CD4-positive, alpha-beta T cell treated with Interleukin-4 for 4 hours (primary cell): Measurements from ENCODE around the gene ZNRF2.
"Not testable (repeated sequence)": the region's sequence is repeated elsewhere in the genome, so short reads cannot be mapped to it uniquely, and the experiment has no call there.

Source experiments
- DNase-seq: peaks from one replicate; pipeline ENCODE4 v3.0.0-alpha.2; 2020

Gene ZNRF2

DNA sequence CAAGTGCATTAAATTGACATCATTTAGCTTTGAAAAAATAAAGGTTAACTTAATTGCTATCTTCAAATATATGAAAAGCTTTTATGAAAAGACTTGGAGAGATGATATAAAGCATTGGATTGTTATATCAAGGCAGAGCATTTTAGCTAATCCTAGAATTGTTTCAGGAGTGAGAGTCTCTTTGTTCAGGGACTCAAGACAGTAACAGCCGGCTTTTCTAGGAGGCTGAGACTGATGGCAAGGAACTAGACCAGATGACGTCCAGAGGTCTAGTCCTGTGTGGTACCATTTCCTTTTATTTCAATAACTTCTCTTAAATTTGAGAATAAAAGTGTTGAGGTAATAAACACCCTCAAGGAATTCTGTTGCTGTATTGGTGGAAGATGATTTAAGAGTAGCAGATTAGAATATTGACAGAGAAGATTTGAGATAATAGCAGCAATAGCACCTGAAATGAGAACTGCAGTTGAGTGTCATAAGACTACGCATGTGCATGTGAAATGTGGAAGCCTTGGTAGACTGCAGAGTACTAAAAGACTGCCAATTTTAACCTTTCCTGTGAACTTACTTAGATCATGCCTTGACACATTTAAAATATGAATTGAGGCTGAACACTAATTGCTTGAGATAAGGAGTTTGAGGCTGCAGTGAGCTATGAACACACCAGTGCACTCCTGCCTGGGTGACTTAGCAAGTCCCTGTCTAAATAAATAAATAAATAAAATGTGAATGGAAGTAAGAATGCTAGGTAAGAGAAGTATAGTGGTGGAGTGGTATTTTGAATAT, 79.6 kb downstream of the ZNRF2 start:
- DNase-seq: no peak

DNA sequence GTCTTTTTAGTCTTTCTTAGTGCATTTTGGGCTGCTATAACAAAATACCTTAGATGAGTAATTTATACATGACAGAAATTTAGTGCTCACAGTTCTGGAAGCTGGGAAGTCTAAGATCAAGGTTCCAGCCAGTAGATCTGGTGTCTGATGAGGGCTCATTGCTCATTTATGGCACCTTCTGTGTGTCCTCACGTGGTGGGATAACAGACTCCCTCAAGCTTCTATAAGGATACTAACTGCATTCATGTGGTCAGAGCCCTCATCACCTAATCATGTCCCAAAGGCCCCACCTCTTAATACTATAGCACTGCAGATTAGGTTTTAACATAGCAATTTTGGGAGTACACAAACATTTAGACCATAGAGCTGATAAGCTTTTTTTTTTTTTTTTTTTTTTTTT, 80.4 kb downstream of the ZNRF2 start:
- DNase-seq: no peak

GRCh38 chr7:30365621-30366020, 81.2 kb downstream of the ZNRF2 start:
- DNase-seq: no peak

DNA sequence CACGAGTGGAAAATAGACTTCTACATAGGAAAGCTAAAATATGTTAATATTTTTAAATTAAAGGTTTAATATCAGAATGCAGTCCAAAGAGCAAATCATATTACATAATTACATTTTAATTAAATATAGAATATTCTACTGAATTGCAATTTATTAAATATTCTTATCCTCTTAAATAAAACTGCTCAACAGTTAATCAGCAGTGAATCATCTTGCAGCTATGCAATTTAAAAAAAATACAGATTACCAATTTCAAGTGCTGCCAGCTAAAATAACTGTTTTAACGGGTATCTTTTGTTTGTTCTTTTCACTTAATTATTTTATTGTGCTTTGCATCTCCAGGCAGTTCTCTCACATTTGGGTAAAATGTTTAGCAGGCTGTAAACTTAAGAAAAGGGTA, 82.2 kb downstream of the ZNRF2 start:
- no peak for DNase-seq

GRCh38 chr7:30367561-30367960, 83.2 kb downstream of the ZNRF2 start:
- no peak for DNase-seq

- no peak for DNase-seq
Measured at GRCh38 chr7:30369879-30370278, 85.5 kb downstream of the ZNRF2 start.

- no peak for DNase-seq
Measured at GRCh38 chr7:30371321-30371720, 86.9 kb downstream of the ZNRF2 start.

DNA sequence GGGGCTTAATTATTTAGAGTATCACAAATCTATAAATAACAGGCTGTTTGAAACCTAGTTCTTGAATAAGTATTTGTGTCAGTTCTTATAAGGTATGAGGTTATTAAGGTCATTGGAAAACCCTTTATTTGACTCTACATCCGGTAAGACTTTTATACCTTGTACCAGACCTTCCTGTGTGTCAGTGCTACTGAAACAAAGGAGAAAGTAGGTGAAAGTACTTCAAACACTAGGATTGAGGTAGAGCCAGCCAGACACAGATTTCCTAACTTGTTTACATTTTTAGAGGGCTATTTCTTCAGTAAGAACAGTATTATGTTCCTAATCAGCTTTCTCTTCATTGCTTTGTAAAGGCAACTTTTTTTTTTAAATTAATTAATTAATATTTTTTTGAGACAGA, 93.9 kb downstream of the ZNRF2 start:
- no peak for DNase-seq

DNA sequence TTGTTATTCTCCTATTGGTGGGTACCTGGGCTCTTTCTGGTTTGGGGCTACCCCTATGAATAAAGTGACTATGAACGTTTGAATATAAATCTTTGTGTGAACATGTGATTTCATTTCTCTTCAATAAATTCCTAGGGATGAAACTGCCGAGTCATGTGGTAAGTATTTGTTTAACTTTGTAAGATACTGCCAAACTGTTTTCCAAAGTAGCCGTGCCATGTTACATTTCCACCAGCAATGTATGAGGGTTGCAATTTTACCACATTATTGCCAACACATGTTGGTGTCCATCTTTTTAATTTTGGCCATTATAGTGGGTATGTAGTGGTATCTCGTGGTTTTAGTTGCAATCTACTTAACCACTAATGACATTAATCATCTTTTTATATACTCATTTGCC, 94.7 kb downstream of the ZNRF2 start:
- no peak for DNase-seq

DNA sequence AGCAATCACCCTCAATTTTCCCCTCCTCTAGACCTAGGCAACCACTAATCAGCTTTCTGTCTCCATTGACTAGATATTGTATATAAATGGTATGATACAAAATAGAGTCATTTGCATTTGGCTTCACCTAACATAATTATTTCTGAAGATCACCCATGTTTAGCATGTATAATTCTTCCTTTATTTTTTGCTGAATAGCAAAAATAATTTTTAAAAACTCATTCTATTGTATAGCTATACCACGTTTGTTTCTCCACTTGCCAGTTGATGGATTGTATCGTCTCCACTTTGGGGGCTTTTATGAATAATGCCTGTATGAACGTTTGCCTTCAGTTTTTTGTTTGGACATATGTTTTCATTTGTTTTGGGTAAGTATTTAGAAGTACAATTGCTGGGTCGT, 95.3 kb downstream of the ZNRF2 start:
- DNase-seq: no peak

DNA sequence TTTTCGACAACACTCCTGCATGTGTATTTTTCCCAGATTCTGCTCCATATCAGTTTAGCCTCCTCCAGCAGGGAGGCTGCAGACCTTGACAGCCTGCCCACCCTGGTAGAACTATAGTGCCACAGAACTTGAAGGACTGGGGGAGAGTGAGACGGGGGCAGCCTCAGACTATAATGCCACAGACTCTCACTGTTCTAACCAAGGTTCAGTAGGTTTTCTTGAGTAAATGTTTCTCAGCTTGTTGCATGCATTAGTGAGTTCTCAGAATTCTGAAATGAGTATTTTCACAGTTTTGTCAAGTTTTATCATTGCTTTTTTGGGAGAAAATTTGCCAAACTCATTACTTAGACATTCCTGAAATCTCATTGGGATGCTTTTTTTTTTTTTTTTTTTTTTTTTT, 95.9 kb downstream of the ZNRF2 start:
- DNase-seq: no peak

DNA sequence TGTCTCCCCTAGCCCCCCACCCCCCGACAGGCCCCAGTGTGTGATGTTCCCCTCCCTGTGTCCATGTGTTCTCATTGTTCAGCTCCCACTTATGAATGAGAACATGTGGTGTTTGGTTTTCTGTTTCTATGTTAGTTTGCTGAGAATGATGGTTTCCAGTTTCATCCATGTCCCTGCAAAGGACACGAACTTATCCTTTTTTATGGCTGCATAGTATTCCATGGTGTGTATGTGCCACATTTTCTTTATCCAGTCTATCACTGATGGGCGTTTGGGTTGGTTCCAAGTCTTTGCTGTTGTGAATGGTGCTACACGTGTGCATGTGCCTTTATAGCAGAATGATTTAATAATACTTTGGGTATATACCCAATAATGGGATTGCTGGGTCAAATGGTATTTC, 96.4 kb downstream of the ZNRF2 start:
- DNase-seq: not testable (repeated sequence)

- no peak for DNase-seq
Measured at GRCh38 chr7:30382607-30383006, 98.2 kb downstream of the ZNRF2 start.

- DNase-seq: no peak
Measured at GRCh38 chr7:30389791-30390190, 105.4 kb downstream of the ZNRF2 start.

DNA sequence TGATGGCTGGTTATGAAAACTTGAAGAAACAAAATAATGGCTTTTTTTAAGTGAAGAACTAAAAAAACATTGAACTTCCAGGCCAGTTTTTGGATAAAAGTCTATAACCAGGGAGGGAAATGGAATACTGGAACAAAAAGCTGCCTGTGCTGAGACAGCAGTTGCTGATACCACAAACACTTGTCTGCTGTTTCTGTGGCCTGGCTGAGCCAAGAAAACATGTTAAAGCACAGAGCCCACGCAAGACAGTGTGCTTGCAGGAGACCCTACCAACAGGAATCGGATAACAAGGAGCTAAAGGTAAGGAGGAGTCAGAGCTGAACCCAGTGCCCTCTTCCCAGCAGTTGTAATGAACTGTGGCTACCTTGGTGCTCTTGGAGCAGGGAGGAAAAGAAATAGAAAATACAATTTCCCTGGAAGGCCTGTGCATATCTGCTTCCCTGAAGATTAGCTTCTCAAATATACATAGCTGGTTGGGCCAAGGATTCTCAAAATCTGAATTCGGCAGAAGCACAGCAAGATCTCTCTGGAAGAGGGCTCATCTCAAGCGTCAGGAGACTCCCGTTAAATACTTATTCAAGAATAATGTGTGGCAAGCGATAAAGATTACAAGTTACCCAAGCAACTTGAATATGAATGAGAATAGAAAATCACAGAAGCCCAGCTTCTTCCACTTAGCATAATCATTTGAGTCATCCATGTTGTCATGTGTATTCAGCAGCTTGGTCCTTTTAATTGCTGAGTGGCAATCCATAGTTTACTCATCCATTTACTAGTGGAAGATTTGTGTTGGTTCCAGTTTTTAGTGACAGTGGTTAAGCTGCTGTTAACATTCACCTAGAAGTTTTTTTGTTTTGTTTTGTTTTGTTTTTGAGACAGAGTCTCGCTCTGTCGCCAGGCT, 106.6 kb downstream of the ZNRF2 start:
- DNase-seq: no peak

DNA sequence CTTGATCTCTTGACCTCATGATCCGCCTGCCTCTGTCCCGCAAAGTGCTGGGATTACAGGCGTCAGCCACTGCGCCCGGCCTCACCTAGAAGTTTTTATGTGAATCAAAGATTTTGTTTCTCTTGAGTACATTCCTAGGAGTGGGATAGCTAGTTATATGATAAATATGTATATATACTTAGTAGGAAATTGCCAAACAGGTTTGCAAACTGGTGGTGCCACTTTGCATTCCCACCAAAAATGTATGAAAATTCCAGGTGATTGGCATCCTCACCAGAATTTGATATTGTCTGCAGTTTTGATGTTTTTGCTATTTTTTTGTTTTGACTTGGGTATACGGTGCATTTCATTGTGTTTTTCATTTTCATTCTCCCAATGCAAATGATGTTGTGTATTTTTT, 107.4 kb downstream of the ZNRF2 start:
- no peak for DNase-seq

DNA sequence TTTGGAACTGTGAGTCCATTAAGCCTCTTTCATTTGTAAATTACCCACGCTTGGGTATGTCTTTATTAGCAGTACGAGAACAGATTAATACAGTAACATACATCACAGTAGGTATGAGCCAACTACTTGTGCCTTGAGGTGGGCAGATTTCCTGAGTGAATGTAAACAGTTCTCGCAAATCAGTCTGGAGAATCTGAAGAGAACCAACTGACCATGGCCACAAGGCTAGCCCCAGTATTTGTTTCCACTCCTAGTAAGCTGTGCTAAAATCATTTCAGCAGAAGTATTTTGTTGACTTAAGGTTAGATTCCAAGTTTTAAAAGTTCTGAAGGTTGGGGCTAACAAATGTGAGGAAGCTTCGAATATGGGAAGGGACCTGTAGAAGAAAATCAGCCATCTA, 111.3 kb downstream of the ZNRF2 start:
- DNase-seq: no peak

DNA sequence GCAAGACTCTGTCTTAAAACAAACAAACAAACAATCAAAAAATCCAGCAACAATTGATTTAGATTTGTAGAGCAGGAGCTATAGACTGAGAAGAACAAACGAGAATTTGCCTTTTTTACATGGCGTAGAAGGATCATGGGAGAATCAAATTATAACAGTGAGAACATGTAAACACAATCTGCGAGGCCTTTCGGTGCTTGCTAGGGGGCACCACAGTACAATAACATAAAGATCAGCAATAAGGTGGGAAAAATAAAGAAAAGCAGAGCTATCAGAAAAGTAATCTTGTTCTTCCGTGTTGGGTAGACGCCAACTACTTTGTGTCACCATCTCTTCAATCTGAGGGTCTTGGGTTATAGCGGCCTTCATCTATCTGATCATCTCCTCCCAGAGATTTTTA, 112.0 kb downstream of the ZNRF2 start:
- DNase-seq: no peak

DNA sequence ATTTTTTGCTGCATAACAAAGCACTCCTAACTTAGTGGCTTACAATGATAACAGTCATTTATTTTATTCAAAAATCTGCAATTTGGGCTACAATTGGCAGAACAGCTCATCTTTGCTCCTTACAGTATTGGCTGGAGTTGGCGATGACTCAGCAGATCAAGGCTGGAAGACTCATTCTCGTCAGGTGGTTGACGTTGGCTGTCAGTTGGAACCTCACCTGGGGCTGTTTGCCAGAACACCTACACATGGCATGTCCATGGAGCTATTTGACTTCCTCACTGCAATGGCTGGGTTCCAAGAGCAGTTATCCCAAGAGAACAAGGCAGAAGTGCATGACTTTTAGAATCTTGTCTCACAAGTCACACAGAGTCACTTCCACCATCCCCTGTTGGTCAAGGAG, 119.1 kb downstream of the ZNRF2 start:
- DNase-seq: no peak

GRCh38 chr7:30405179-30405578, 120.8 kb downstream of the ZNRF2 start:
- no peak for DNase-seq

- DNase-seq: no peak
Measured at GRCh38 chr7:30406664-30407425, 122.4 kb downstream of the ZNRF2 start.

DNA sequence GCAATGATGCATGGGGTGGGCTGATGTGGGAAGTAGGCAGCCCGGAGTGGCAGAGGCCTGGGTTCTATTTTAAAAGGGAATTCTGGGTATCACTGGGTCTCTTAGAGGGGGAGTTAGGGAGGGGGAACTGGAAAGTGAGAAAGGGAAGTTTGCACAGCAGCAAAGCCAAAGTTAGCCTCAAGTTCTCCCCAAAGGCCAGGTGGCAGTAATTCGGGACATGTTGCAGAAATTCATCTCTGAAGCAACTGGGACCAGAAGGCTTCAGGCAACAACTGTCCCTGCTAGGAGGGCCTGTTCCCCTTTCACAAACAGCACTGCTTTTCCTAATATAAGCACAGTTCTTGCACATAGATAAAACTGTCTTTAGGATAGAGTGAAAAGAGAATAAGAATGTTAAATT, 126.8 kb downstream of the ZNRF2 start:
- DNase-seq: no peak

GRCh38 chr7:30411897-30412296, 127.5 kb downstream of the ZNRF2 start:
- no peak for DNase-seq
